ENCODE results near the gene KCNMA1.

The KCNMA1 gene

GRCh38 chr10:77387247-77387646, 250.4 kb downstream of the KCNMA1 start:
- DNase-seq: no peak

- no peak for DNase-seq
Observed at GRCh38 chr10:77386838-77387237, 250.8 kb downstream of the KCNMA1 start.

GRCh38 chr10:77386365-77386764, 251.2 kb downstream of the KCNMA1 start:
- DNase-seq: no peak

GRCh38 chr10:77385315-77385714, 252.3 kb downstream of the KCNMA1 start:
- DNase-seq: no peak

- DNase-seq: no peak
Observed at GRCh38 chr10:77383861-77384553, 253.6 kb downstream of the KCNMA1 start.

GRCh38 chr10:77381750-77382149, 255.9 kb downstream of the KCNMA1 start:
- DNase-seq: no peak

GRCh38 chr10:77380723-77381122, 256.9 kb downstream of the KCNMA1 start:
- DNase-seq: no peak

- DNase-seq: no peak
Observed at GRCh38 chr10:77380191-77380590, 257.4 kb downstream of the KCNMA1 start.

- no peak for DNase-seq
Observed at GRCh38 chr10:77378366-77379349, 258.9 kb downstream of the KCNMA1 start.

- no peak for DNase-seq
Observed at GRCh38 chr10:77377678-77378352, 259.8 kb downstream of the KCNMA1 start.

- DNase-seq: no peak
Observed at GRCh38 chr10:77377034-77377433, 260.6 kb downstream of the KCNMA1 start.

- DNase-seq: no peak
Observed at GRCh38 chr10:77374189-77374656, 263.4 kb downstream of the KCNMA1 start.

- no peak for DNase-seq
Observed at GRCh38 chr10:77371848-77372799, 265.5 kb downstream of the KCNMA1 start.

- DNase-seq: no peak
Observed at GRCh38 chr10:77371421-77371820, 266.2 kb downstream of the KCNMA1 start.

- no peak for DNase-seq
Observed at GRCh38 chr10:77368006-77368405, 269.6 kb downstream of the KCNMA1 start.

GRCh38 chr10:77363210-77363609, 274.4 kb downstream of the KCNMA1 start:
- no peak for DNase-seq

- no peak for DNase-seq
Observed at GRCh38 chr10:77361831-77362230, 275.8 kb downstream of the KCNMA1 start.

GRCh38 chr10:77361426-77361825, 276.2 kb downstream of the KCNMA1 start:
- DNase-seq: no peak

- DNase-seq: no peak
Observed at GRCh38 chr10:77360835-77361234, 276.8 kb downstream of the KCNMA1 start.

GRCh38 chr10:77359950-77360520, 277.6 kb downstream of the KCNMA1 start:
- no peak for DNase-seq

GRCh38 chr10:77359287-77359691, 278.3 kb downstream of the KCNMA1 start:
- no peak for DNase-seq

- no peak for DNase-seq
Observed at GRCh38 chr10:77358656-77359055, 279.0 kb downstream of the KCNMA1 start.
